Thyroid gland (tissue), 4 donors: ENCODE data around the gene PLK5.

Experiments
- CTCF ChIP-seq, 6 experiments: fragments of 200-600 bp in 3 of 6; fragments of 450-650 bp in 3 of 6; sonication (generic) in 3 of 6; IDR thresholded peaks; one replicate each; pipeline ENCODE4 v1.5.1; 2016 to 2019; ENCODE audit warnings: antibody characterized with exemption in 6 of 6, mild to moderate bottlenecking in 2 of 6, inconsistent platforms in 1 of 6, moderate library complexity in 1 of 6
- POLR2A ChIP-seq, 2 donors: fragments of 450-650 bp; IDR thresholded peaks; one replicate each; pipeline ENCODE4 v1.6.1; 2017; ENCODE audit warnings: antibody characterized with exemption in 2 of 2, mild to moderate bottlenecking in 2 of 2, moderate library complexity in 1 of 2

- TF ChIP-seq POLR2A (IDR thresholded peaks at IDR 0.05): no peak
- no peak for TF ChIP-seq CTCF (IDR thresholded peaks at IDR 0.05)
Observed at GRCh38 chr19:1567116-1567847, 43.4 kb downstream of the PLK5 start.
